ENCODE results near the gene TNFRSF21. TPM values are rescaled to one million over a fixed set of nuclear protein-coding genes. Genes with fewer than 3 reads are reported as not detected.

Gene TNFRSF21
- total and polyA plus RNA-seq, 2 of the 8 experiments (the other 6 are each of a cell fraction or from before 2014, with no cell fraction given) = 16.4 to 52.7 TPM

DNA sequence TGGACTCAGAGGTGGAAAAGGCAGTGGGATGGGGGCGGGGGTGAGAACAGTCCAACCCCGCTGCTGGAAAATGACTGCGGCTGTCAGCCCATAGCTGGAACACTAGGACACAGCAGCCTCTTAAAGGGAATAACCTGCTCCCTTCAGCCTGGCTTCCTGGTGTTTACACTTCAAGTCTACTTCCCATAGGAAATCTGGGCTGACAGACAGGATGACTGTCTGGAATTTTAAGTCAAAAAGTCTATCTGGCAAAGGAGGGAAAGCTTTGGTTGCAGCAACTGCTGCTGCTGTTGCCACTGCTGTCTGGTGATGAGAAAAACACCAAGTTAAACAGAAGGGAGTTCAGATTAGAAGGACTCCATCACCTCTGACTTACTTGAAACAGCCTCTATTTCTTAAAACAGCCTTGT, 44.9 kb downstream of the TNFRSF21 start:
- Histone ChIP-seq H2BK120ac (replicated peaks; ENCODE audit: low read depth, low read length) (no peak overlapping the region), H3K23me2 (ENCODE audit: low read depth, low read length) (no peaks in the 10 kb centered on the region; the same call in 1 of the 2 replicates), H3K56ac (replicated peaks; ENCODE audit: insufficient read length, low read depth, low read length) (no peak overlapping the region), H3K18ac (ENCODE audit: extremely low read depth, low read length) (no peak overlapping the region), H2AK5ac (ENCODE audit: low read depth, low read length) (no peak overlapping the region), H3K4ac (replicated peaks; ENCODE audit: insufficient read length, low read depth, low read length) (no peak overlapping the region), H3K4me1 (replicated peaks in 1 of 4; ENCODE audit: control insufficient read depth in 3 of 4, insufficient read depth in 4 of 4, low read length in 3 of 4) (peaks cover 0 to 4% (median 0%) of the 10 kb centered on the region in 4 experiments; a peak in 3 of 7 replicates), H2BK20ac (ENCODE audit: low read length) (no peak overlapping the region), H4K5ac (ENCODE audit: insufficient read length, low read depth, low read length) (no peak overlapping the region), H2BK5ac (ENCODE audit: low read depth, low read length) (no peak overlapping the region), H2AFZ (ENCODE audit: low read length) (no peak overlapping the region), H3K9ac (replicated peaks in 1 of 4; ENCODE audit: extremely low read depth in 1 of 4, low read depth in 3 of 4, low read length in 3 of 4) (no peak overlapping the region), H4K20me1 (replicated peaks in 1 of 2; ENCODE audit: control insufficient read depth in 1 of 2, insufficient read depth in 2 of 2, low read length in 2 of 2) (peaks cover 12 to 17% of the 10 kb centered on the region in 2 experiments), H3K27ac (ENCODE audit: low read depth, low read length) (no peak overlapping the region), H3K79me2 (ENCODE audit: control insufficient read depth in 1 of 2, insufficient read depth in 2 of 2, low read length in 2 of 2) (peaks cover 3 to 73% of the 10 kb centered on the region in 2 experiments; a peak in 2 of 4 replicates), H2BK15ac (ENCODE audit: low read length) (no peak overlapping the region), H2BK12ac (ENCODE audit: low read depth, low read length) (no peak overlapping the region), H4K91ac (replicated peaks; ENCODE audit: insufficient read length, low read length) (no peak overlapping the region), H3K14ac (ENCODE audit: insufficient read length) (no peak overlapping the region), H4K8ac (ENCODE audit: extremely low read depth, insufficient read depth, low read length) (no peak overlapping the region), H3K27me3 (replicated peaks in 1 of 4; ENCODE audit: control insufficient read depth in 3 of 4, extremely low read depth in 1 of 4, insufficient read depth in 3 of 4, low read length in 3 of 4) (no peaks in the 10 kb centered on the region), H3K36me3 (ENCODE audit: control insufficient read depth in 2 of 4, insufficient read depth in 4 of 4, low read length in 3 of 4) (peaks cover 0 to 18% (median 3%) of the 10 kb centered on the region in 4 experiments; a peak in 3 of 8 replicates), H3K4me2 (ENCODE audit: insufficient read depth in 1 of 2, low read depth in 2 of 2, low read length in 2 of 2) (no peak overlapping the region), H3K4me3 (ENCODE audit: extremely low read depth in 1 of 4, insufficient read depth in 2 of 4, low read depth in 3 of 4, low read length in 4 of 4) (no peak overlapping the region), H3K79me1 (ENCODE audit: low read depth, low read length) (peaks cover 11% of the 10 kb centered on the region), H3K23ac (ENCODE audit: insufficient read length) (no peak overlapping the region), H3K9me3 (ENCODE audit: insufficient read depth in 2 of 2, low read depth in 1 of 2, low read length in 1 of 2) (no peaks in the 10 kb centered on the region)
- ChIA-PET POLR2A (ENCODE audit: partially characterized antibody) (interaction anchor here (1.1 kb wide), 1 partner anchor 11 kb away, joined by 4 read pairs; no protein-coding TSS in a partner anchor), CTCF (ENCODE audit: partially characterized antibody) (interaction anchor here (1.0 kb wide), 1 partner anchor 10 kb away, joined by 6 read pairs; no protein-coding TSS in a partner anchor)
- WGBS, 2 experiments (ENCODE audit: extremely low coverage in 1 of 2, insufficient coverage in 1 of 2, insufficient read length in 1 of 2, insufficient replicate concordance in 2 of 2, low coverage in 1 of 2, low lambda C conversion rate in 2 of 2, missing lambda C conversion rate in 1 of 2) = 96% methylated on average over 3 of the region's 3 CpGs; no CpG with 5 or more reads in 1 of the 2 experiments
- FAIRE-seq (no peak), DNase-seq (ENCODE audit: low read depth in 1 of 2, low spot score in 2 of 2) (no peak)
- no peak for TF ChIP-seq SAP30 (IDR thresholded peaks at IDR 0.05; ENCODE audit: insufficient read depth, insufficient replicate concordance, low read length)
- no peak for TF ChIP-seq RXRA (IDR thresholded peaks at IDR 0.05; ENCODE audit: insufficient read depth, low read depth, low read length)
- TF ChIP-seq RBBP5 (IDR thresholded peaks at IDR 0.05; ENCODE audit: borderline replicate concordance, low read depth, low read length) = no peak
- TF ChIP-seq ZNF274 (IDR thresholded peaks at IDR 0.05; ENCODE audit: borderline replicate concordance, extremely low read depth, low read length) = no peak
- TF ChIP-seq ATF2 (IDR thresholded peaks at IDR 0.05; ENCODE audit: low read length) = no peak
- TF ChIP-seq BCL11A (IDR thresholded peaks at IDR 0.05; ENCODE audit: low read depth in 2 of 2, low read length in 2 of 2) = no peak
